Endothelial cell of umbilical vein (primary cell): ENCODE measurements around the gene SLA2. TPM values are rescaled to one million over a fixed set of nuclear protein-coding genes. Genes with fewer than 3 reads are reported as not detected.

Experiments used
- BruUV-seq: library from RNA; stranded (reverse); fragments of 400-500 nt; replicated peaks from 2 replicates; lab custom pipeline; 2021; lab: Mats Ljungman, UMichigan
- CTCF ChIA-PET: fragments of 300-600, 350-600 bp; sonication (Branson Sonifier 250); formaldehyde crosslinking; loops from one replicate; lab custom pipeline; 2021; ENCODE audit warnings: antibody characterized with exemption, inconsistent platforms; lab: Charles Lee
- POLR2A ChIA-PET: fragments of 300-600, 350-600 bp; sonication (Branson Sonifier 250); formaldehyde crosslinking; loops from one replicate; lab custom pipeline; 2021; ENCODE audit warnings: antibody characterized with exemption, inconsistent platforms; lab: Charles Lee
- DNase-seq: peaks from one replicate; pipeline ENCODE4 v3.0.0-alpha.2; 2011; ENCODE audit warnings: low read depth, low spot score
- FAIRE-seq: peaks from 2 replicates; lab custom pipeline; 2011; peaks lifted over from hg19 to GRCh38; lab: Jason Lieb, UNC
- H2AFZ ChIP-seq: 2 replicates; pipeline ENCODE4 v1.6.0; 2012; ENCODE audit warnings: low read depth, low read length, control low read depth, inconsistent platforms
- H3K27ac ChIP-seq: 2 replicates; pipeline ENCODE4 v1.5.1; 2011; ENCODE audit warnings: low read depth, mild to moderate bottlenecking, control low read depth, low read length, moderate library complexity; ENCODE audit not compliant: insufficient read depth
- H3K27me3 ChIP-seq, 2 experiments: 2 replicates each; pipeline versions ENCODE4 v1.6.0 to v1.6.1; 2011; ENCODE audit warnings: low read length in 2 of 2, mixed read lengths in 1 of 2; ENCODE audit not compliant: control insufficient read depth in 2 of 2, insufficient read depth in 2 of 2
- H3K36me3 ChIP-seq, 2 experiments: 2 replicates in 1 of 2; 3 replicates in 1 of 2; pipeline ENCODE4 v1.5.1; 2011; ENCODE audit warnings: low read length in 2 of 2, mild to moderate bottlenecking in 1 of 2, moderate library complexity in 1 of 2; ENCODE audit not compliant: control insufficient read depth in 2 of 2, insufficient read depth in 2 of 2; ENCODE audit errors: extremely low read depth in 1 of 2
- H3K4me1 ChIP-seq: 3 replicates; pipeline ENCODE4 v1.5.1; 2011; ENCODE audit warnings: mild to moderate bottlenecking, low read length; ENCODE audit not compliant: control insufficient read depth, insufficient read depth; ENCODE audit errors: extremely low read depth
- H3K4me2 ChIP-seq: 2 replicates; pipeline ENCODE4 v1.6.1; 2011; ENCODE audit warnings: low read length, control low read depth, mixed read lengths; ENCODE audit not compliant: insufficient read depth
- H3K4me3 ChIP-seq, 3 experiments: fragments of 200-600 bp in 1 of 3; sonication (generic), shearing (Covaris generic) in 1 of 3; replicated peaks in 1 of 3; 2 replicates each; pipeline ENCODE4 v1.5.1; 2011 to 2016; ENCODE audit warnings: control low read depth in 3 of 3, low read length in 3 of 3, mild to moderate bottlenecking in 2 of 3, inconsistent platforms in 1 of 3, low read depth in 1 of 3, moderate library complexity in 1 of 3; ENCODE audit not compliant: insufficient read depth in 1 of 3
- H3K79me2 ChIP-seq: 2 replicates; pipeline ENCODE4 v1.6.0; 2012; ENCODE audit warnings: low read length, inconsistent platforms; ENCODE audit not compliant: control insufficient read depth, insufficient read depth
- H3K9ac ChIP-seq: replicated peaks from 2 replicates; pipeline ENCODE3; 2011; ENCODE audit warnings: low read length, control low read depth; ENCODE audit not compliant: insufficient read depth; ENCODE audit errors: extremely low read depth
- H3K9me1 ChIP-seq: replicated peaks from 3 replicates; pipeline ENCODE4 v1.6.0; 2011; ENCODE audit warnings: mild to moderate bottlenecking, low read length; ENCODE audit not compliant: control insufficient read depth, insufficient read depth; ENCODE audit errors: extremely low read depth
- H3K9me3 ChIP-seq: replicated peaks from 2 replicates; pipeline ENCODE4 v1.5.1; 2012; ENCODE audit warnings: low read length, inconsistent platforms; ENCODE audit not compliant: control insufficient read depth, insufficient read depth
- H4K20me1 ChIP-seq: replicated peaks from 2 replicates; pipeline ENCODE3; 2011; ENCODE audit warnings: mild to moderate bottlenecking, low read length; ENCODE audit not compliant: control insufficient read depth, insufficient read depth; ENCODE audit errors: extremely low read depth
- EZH2 ChIP-seq: IDR thresholded peaks from 2 replicates; pipeline ENCODE4 v1.6.1; 2012; ENCODE audit warnings: borderline replicate concordance, low read depth, mild to moderate bottlenecking, moderate library complexity, low read length, inconsistent platforms; ENCODE audit not compliant: severe bottlenecking
- FOS ChIP-seq: IDR thresholded peaks from 2 replicates; pipeline ENCODE4 v1.6.1; 2011; ENCODE audit warnings: mild to moderate bottlenecking, low read length, moderate library complexity, borderline replicate concordance; ENCODE audit not compliant: insufficient read depth
- GATA2 ChIP-seq: IDR thresholded peaks from 2 replicates; pipeline ENCODE4 v1.7.0; 2011; ENCODE audit warnings: low read depth, mild to moderate bottlenecking, moderate library complexity, mixed read lengths, low read length; ENCODE audit not compliant: insufficient read length, insufficient read depth
- JUN ChIP-seq: IDR thresholded peaks from 2 replicates; pipeline ENCODE4 v1.6.1; 2011; ENCODE audit warnings: borderline replicate concordance, low read depth; ENCODE audit not compliant: insufficient read length, insufficient read depth
- MAX ChIP-seq: IDR thresholded peaks from 2 replicates; pipeline ENCODE4 v1.6.1; 2011; ENCODE audit not compliant: insufficient read depth, insufficient read length
- MYC ChIP-seq: IDR thresholded peaks from one replicate; pipeline ENCODE4 v1.6.1; 2011; ENCODE audit warnings: mild to moderate bottlenecking, low read depth, low read length
- POLR2A ChIP-seq: IDR thresholded peaks from 2 replicates; pipeline ENCODE4 v1.6.1; 2012; ENCODE audit warnings: low read depth, mild to moderate bottlenecking, control low read depth, low read length
- POLR2AphosphoS5 ChIP-seq: IDR thresholded peaks from 2 replicates; pipeline ENCODE4 v1.6.1; 2012; ENCODE audit warnings: low read depth, mild to moderate bottlenecking, control low read depth, low read length, moderate library complexity; ENCODE audit not compliant: insufficient read depth
- dilution Hi-C: fragments of 300-500 bp; cut with MboI; formaldehyde crosslinking; loops from one replicate; pipeline ENCODE4 v1.15.0; 2019; ENCODE audit warnings: low sequenced_read_pairs; ENCODE audit not compliant: extremely low pct_ligation_motif_present
- intact Hi-C: fragments of 100-400 bp; cut with micrococcal nuclease; formaldehyde crosslinking; loops from one replicate; pipeline ENCODE4 v1.10.0; 2022
- polyA plus RNA-seq, 4 experiments: library from polyadenylated mRNA; depleted of rRNA in 3 of 4; stranded (reverse) in 3 of 4; unstranded in 1 of 4; fragments of >200 nt; gene quantifications; 2 replicates each; pipeline versions ENCODE4 v1.2.1 to v1.2.3, GENCODE V29; 2011 to 2012; ENCODE audit warnings: missing spikeins in 1 of 4
- total RNA-seq: library from RNA; stranded (reverse); gene quantifications from 2 replicates; pipeline ENCODE4 v1.2.3, GENCODE V29; 2021
- TF ChIP-seq, protein P1 (sequence below), 2 donors: IDR thresholded peaks; 1 replicate in 1 of 2; 2 replicates in 1 of 2; pipeline ENCODE4 v1.5.1; 2011; ENCODE audit warnings: low read length in 2 of 2, mild to moderate bottlenecking in 2 of 2, moderate library complexity in 2 of 2, control low read depth in 1 of 2, inconsistent platforms in 1 of 2, low read depth in 1 of 2; ENCODE audit not compliant: insufficient read depth in 1 of 2; ENCODE audit errors: extremely low read depth in 1 of 2

SLA2 gene
- total and polyA plus RNA-seq, 2 donors (not counting 3 experiments of a cell fraction or from before 2014, with no cell fraction given), result not detected

- no peaks in the 10 kb centered on the region for H3K27me3 ChIP-seq
- H3K27ac ChIP-seq, result no peak overlapping the region
- no peak overlapping the region for H3K9ac ChIP-seq
- H3K4me1 ChIP-seq, result no peaks in the 10 kb centered on the region
- no TSS peak for BruUV-seq
- CTCF ChIA-PET, result interaction anchor here (0.9 kb wide), 1 partner anchor 175 kb away, joined by 3 read pairs; no protein-coding TSS in a partner anchor
- H4K20me1 ChIP-seq, result no peaks in the 10 kb centered on the region
- POLR2A ChIA-PET, result no interaction called here
- DNase-seq (no peak), FAIRE-seq (no peak)
- no peaks in the 10 kb centered on the region for H3K9me3 ChIP-seq
- H3K4me2 ChIP-seq, result no peak overlapping the region
- no peak overlapping the region for H2AFZ ChIP-seq
- intact Hi-C loops, result no loop called here
- H3K9me1 ChIP-seq, result no peaks in the 10 kb centered on the region
- dilution Hi-C loops, result no loop called here
- no peaks in the 10 kb centered on the region for H3K79me2 ChIP-seq
- H3K36me3 ChIP-seq, result no peaks in the 10 kb centered on the region
- H3K4me3 ChIP-seq, result no peak overlapping the region
- no peak for TF ChIP-seq JUN
- TF ChIP-seq POLR2AphosphoS5, result no peak
- no peak for TF ChIP-seq EZH2
- TF ChIP-seq MYC, result no peak
- no peak for TF ChIP-seq MAX
- TF ChIP-seq, protein P1, sequence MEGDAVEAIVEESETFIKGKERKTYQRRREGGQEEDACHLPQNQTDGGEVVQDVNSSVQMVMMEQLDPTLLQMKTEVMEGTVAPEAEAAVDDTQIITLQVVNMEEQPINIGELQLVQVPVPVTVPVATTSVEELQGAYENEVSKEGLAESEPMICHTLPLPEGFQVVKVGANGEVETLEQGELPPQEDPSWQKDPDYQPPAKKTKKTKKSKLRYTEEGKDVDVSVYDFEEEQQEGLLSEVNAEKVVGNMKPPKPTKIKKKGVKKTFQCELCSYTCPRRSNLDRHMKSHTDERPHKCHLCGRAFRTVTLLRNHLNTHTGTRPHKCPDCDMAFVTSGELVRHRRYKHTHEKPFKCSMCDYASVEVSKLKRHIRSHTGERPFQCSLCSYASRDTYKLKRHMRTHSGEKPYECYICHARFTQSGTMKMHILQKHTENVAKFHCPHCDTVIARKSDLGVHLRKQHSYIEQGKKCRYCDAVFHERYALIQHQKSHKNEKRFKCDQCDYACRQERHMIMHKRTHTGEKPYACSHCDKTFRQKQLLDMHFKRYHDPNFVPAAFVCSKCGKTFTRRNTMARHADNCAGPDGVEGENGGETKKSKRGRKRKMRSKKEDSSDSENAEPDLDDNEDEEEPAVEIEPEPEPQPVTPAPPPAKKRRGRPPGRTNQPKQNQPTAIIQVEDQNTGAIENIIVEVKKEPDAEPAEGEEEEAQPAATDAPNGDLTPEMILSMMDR (IDR thresholded peaks at IDR 0.05; ENCODE audit: extremely low read depth in 1 of 2, insufficient read depth in 1 of 2, low read depth in 1 of 2, low read length in 2 of 2), result no peak
- TF ChIP-seq FOS, result no peak
- no peak for TF ChIP-seq POLR2A
- no peak for TF ChIP-seq GATA2
These were observed 12.7 kb downstream of the SLA2 start for GRCh38 chr20:36633285-36633772.
